GM10266 (cell line): ENCODE results near the gene GRWD1.
A peak's percentile ranks its signal among the peaks of the same experiment; 100 is the strongest.

Experiments
- DNase-seq: peaks from one replicate; pipeline ENCODE4 v3.0.0; 2012; ENCODE audit errors: extremely low spot score
- TF ChIP-seq, protein P1 (sequence below): IDR thresholded peaks from 2 replicates; pipeline ENCODE4 v1.5.1; 2012; ENCODE audit warnings: mild to moderate bottlenecking, low read depth; ENCODE audit not compliant: control insufficient read depth, insufficient read depth; ENCODE audit errors: missing control alignments

GRWD1 gene

DNA sequence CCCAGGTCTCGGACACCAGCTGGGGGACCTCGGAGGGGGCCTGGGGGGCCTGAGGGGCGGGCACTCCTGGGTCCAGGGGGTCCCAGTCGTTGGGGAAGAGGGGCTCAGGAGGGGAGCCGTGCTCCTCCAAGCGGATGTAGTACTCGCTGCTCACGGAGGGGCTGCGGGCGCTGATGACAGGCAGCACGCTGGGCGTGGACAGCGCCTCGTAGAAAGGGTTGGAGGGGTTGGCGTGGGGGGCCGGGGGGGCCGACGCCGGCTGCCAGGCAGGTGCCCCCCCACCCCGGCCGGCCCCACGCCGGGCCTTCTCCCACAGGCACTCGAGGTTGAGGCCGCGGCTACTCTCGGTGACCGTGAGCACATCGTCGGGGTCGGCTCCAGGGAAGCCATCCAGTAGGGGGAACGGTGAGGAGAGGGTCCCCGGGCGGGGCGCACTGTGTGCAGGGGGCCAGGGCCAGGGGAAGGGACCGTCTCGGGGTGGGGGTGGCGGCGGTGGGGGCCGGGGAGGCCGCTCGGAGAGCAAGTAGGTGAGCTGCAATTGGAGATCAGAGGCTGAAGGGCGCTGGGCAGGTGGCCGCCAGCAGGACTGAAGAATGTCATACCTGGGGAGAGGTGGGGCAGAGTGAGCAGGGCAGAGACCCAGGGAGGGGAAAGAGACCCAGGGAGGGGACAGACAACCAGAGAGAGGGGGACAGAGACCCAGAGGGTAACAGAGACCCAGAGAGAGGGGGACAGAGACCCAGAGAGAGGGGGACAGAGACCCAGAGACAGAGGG lies 53.7 kb downstream of the GRWD1 start:
- TF ChIP-seq, protein P1, sequence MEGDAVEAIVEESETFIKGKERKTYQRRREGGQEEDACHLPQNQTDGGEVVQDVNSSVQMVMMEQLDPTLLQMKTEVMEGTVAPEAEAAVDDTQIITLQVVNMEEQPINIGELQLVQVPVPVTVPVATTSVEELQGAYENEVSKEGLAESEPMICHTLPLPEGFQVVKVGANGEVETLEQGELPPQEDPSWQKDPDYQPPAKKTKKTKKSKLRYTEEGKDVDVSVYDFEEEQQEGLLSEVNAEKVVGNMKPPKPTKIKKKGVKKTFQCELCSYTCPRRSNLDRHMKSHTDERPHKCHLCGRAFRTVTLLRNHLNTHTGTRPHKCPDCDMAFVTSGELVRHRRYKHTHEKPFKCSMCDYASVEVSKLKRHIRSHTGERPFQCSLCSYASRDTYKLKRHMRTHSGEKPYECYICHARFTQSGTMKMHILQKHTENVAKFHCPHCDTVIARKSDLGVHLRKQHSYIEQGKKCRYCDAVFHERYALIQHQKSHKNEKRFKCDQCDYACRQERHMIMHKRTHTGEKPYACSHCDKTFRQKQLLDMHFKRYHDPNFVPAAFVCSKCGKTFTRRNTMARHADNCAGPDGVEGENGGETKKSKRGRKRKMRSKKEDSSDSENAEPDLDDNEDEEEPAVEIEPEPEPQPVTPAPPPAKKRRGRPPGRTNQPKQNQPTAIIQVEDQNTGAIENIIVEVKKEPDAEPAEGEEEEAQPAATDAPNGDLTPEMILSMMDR, result no peak
- DNase-seq, result no peak

DNA sequence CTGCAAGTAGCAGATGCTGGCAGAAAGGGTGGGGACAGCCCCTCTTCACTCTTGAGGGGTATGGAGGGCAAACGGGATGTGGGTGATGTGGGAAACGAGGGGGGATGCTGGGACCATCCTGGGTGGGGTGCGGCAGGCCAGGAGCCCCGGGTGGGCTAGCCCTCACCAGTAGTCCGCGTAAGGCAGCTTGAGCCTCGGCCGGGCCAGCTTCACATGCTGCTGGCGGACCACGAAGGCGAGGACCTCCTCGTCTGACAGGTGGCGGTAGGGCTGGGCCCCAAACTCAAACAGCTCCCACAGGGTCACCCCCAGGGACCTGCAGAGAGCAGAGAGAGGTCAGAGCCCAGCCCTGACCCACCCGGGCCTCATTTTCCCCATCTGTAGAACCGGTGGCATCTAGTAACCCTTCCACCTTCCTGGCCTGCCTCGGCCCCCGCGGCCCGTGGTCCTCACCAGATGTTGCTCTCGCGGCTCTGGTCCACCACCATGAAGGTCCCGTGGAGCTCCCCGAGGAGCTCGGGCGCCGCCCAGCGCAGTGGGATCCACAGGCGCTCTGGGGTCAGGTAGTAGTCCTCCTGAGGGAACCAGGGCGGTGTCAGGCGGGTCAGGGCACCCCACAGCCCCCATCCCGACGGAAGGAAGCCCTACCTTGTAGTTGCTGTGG lies 55.2 kb downstream of the GRWD1 start:
- DNase-seq, result no peak
- TF ChIP-seq, protein P1, result no peak

DNA sequence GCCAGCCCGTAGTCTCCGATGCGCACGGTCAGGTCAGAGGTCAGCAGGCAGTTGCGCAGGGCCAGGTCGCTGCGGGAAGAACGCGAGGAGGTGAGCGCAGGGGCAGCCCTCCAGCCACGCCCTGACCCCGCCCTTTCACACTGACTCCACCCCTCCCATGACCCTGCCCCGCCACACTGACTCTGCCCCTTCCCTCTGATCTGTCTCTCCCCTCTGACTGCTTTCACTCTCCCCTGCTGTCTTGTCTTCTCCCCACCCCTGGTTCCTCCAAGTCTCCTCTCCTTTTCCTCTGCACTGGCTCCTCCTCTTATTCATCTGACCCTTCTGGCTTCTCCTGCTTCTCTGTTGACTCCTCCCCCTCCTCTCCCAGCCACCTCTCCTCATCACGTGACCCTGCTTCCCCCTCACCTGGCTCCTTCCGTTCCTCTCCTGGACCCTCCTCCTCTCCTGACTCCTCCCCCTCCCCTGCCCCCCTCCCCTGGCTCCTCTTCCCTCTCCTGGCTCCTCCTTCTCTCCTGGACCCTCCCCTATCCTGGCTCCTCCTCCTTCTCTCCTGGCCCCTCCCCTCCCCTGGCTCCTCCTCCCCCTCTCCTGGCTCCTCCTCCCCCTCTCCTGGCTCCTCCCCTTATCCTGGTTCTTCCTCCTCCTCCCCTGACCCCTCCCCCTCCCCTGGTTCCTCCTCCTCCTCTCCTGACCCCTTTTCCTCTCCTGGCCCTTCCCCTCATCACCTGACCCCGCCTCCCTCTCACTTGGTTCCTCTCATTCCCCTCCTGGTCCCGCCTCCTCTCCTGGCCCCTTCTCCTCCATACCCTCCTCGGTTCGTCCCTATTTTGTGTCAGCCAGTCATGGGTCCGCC lies 55.9 kb downstream of the GRWD1 start:
- TF ChIP-seq, protein P1, result no peak
- peak; percentile 83 for DNase-seq

DNA sequence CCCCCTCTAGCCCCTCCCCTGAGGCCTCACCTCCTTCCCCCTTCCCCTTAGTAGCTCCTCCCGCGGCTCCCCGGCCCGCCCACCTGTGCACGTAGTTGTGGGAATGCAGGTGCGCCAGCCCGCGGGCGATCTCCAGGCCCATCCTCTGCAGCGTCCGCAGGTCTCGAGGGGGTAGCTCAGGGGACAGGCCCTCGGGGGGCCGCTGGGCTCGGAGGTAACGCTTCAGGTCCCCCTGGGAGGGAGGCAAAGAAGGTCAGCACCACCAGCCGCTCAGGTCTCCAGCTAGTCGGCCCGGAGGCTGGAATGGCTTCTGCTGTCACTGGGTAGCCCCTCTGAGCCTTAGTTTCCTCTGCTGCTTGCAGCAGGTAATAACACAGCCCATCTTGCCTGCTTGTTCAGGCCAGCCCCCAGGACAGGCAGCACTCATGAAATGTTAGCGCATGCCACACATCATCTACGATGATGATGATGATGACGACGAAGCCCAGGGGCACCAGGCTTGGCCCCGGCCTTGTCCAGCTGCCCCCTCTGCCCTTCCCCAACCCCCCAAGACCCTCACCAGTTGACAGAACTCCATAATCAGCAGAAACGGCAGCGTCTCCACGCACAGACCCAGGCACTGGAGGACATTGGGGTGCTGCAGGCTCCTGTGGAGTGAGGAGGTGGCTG lies 56.7 kb downstream of the GRWD1 start:
- no peak for DNase-seq
- TF ChIP-seq, protein P1, result no peak

DNA sequence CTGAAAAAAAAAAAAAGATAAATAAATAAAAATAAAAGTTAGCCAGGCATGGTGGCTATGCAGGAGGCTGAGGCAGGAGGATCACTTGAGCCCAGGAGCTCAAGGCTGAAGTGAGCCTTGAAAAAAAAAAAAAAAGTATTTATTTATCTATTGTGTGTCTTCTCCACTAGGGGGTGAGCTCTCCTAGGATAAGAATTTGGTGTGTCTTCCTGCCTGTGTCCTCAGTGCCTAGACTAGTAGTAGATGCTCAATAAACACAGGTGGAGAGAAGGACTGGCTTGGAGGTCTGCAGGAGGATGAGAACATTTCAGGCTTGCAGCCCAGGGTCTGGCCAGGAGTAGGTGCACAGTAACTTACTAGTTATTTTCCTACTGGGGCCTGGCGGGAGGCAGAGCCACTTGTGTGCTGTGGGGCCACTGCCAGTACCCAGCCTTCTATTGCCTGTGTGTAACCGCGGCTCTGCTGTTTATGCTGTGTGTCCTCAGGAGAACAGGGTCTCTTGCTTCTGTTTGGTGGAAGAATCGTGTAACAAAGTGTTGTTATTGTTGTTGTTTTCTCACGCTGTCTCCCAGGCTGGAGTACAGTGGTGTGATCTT lies 60.5 kb downstream of the GRWD1 start:
- peak; percentile 73 for DNase-seq

More for the DNA sequence above, 60.5 kb downstream of the GRWD1 start:
- TF ChIP-seq, protein P1, result peak; percentile 54
